ENCODE data around the gene CUEDC1. TPM values are rescaled to one million over a fixed set of nuclear protein-coding genes. Genes with fewer than 3 reads are reported as not detected.
A peak's percentile ranks its signal among the peaks of the same experiment; 100 is the strongest.

Gene CUEDC1
- polyA plus RNA-seq, 4 donors: 1.6 to 14.9 (median 6.1) TPM

GRCh38 chr17:57868910-57869616 is 86.1 kb downstream of the CUEDC1 start:
- Histone ChIP-seq H3K27ac (ENCODE audit: low read depth in 1 of 3, low read length in 2 of 3) (peak overlapping the region in 2 of 3 donors; percentile 58 to 68), H3K27me3 (ENCODE audit: control insufficient read depth in 3 of 3, insufficient read depth in 3 of 3, low read length in 3 of 3) (no peaks in the 10 kb centered on the region), H3K4me3 (ENCODE audit: low read depth in 1 of 3, low read length in 3 of 3) (no peak overlapping the region), H3K4me1 (ENCODE audit: control insufficient read depth in 3 of 3, insufficient read depth in 2 of 3, low read depth in 1 of 3, low read length in 2 of 3) (peaks cover 0 to 37% (median 15%) of the 10 kb centered on the region in 3 donors), H3K9me3 (ENCODE audit: control insufficient read depth in 2 of 2, insufficient read depth in 1 of 2, low read depth in 1 of 2, low read length in 1 of 2) (no peaks in the 10 kb centered on the region), H3K36me3 (ENCODE audit: control insufficient read depth in 3 of 3, insufficient read depth in 2 of 3, low read depth in 1 of 3, low read length in 3 of 3) (peaks cover 0 to 87% (median 0%) of the 10 kb centered on the region in 3 donors)
- 46 to 69% (median 59%) methylated on average over 13 of the region's 13 CpGs for WGBS, 3 donors
- FAIRE-seq (no peak), DNase-seq (peak; percentile 52 to 68)

DNA sequence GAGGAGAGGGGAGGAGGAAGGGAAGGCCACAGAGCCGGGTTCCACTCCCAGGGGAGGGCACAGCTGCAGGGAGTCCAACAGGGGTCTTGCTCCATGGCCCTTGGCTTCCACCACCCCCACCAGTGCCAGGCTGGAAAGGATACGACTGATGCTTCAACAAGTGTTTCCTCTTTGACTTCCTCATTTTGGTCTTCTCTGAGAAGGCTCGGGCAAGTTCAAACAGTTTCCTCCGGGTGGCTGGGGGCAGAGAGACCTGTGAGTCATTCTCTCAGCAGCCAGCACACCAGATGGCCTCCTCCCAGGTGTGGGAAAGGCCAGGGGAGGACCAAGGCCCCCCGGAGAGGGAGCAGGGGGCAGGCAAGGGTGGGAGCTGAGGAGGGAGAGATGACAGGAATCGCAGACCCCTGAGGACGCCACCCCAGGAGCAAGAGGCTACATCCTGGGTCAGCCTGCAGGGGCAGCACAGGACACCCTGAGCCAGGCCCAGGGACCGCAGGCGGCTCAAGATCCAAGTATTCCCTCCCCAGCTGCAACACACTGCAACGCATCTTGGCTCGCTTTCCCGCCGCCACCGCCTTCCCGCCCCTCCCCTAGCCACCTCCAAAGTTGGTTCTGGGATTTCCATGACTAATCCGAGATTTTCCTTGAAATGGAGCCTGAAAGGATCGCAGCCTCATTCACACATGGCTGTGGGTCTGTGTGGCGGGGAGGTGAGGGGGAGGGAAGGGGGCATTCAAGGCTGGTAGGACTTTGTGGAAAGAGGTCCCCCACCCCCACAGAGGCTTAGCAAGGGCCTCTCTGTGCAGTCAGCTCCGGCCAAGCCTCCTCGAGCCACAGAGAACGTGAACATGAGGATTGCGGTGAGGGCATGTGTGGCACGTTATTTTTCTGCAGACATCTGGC is 87.0 kb downstream of the CUEDC1 start:
- WGBS, 3 donors: 32 to 44% (median 35%) methylated on average over 21 to 23 of the region's 23 CpGs
- FAIRE-seq: no peak
- H3K27me3 ChIP-seq (ENCODE audit: control insufficient read depth in 3 of 3, insufficient read depth in 3 of 3, low read length in 3 of 3): no peaks in the 10 kb centered on the region
- H3K4me3 ChIP-seq (ENCODE audit: low read depth in 1 of 3, low read length in 3 of 3): no peak overlapping the region
- peaks cover 0 to 80% (median 0%) of the 10 kb centered on the region in 3 donors for H3K36me3 ChIP-seq (ENCODE audit: control insufficient read depth in 3 of 3, insufficient read depth in 2 of 3, low read depth in 1 of 3, low read length in 3 of 3)
- H3K9me3 ChIP-seq (ENCODE audit: control insufficient read depth in 2 of 2, insufficient read depth in 1 of 2, low read depth in 1 of 2, low read length in 1 of 2): no peaks in the 10 kb centered on the region
- peak; percentile 55 to 56 for DNase-seq
- H3K4me1 ChIP-seq (ENCODE audit: control insufficient read depth in 3 of 3, insufficient read depth in 2 of 3, low read depth in 1 of 3, low read length in 2 of 3): peaks cover 0 to 30% (median 13%) of the 10 kb centered on the region in 3 donors
- H3K27ac ChIP-seq (ENCODE audit: low read depth in 1 of 3, low read length in 2 of 3): peak overlapping the region in 2 of 3 donors; percentile 58 to 68

DNA sequence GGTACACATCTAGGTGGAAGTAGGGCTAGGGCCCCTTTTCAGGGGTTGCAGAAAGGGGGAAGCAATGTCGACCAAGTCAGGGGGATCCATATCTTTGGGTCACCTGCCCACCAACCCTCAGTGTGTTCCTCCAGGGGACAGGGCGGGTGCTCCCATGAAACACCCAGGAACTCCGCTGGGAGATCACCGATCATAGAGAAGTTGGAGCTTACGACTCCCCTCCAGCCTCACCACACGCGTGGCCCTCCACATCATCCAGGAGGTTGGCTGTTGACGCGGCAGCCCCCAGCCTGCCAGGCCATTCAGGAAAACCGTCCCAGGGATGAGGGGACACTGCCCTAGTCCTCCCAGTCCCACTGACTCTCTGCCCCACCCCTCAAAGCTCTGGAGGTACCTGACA is 88.1 kb downstream of the CUEDC1 start:
- Histone ChIP-seq H3K27ac (ENCODE audit: low read depth in 1 of 3, low read length in 2 of 3) (peak overlapping the region in 1 of 3 donors; percentile 58), H3K4me1 (ENCODE audit: control insufficient read depth in 3 of 3, insufficient read depth in 2 of 3, low read depth in 1 of 3, low read length in 2 of 3) (peaks cover 0 to 34% (median 17%) of the 10 kb centered on the region in 3 donors), H3K4me3 (ENCODE audit: low read depth in 1 of 3, low read length in 3 of 3) (no peak overlapping the region), H3K9me3 (ENCODE audit: control insufficient read depth in 2 of 2, insufficient read depth in 1 of 2, low read depth in 1 of 2, low read length in 1 of 2) (no peaks in the 10 kb centered on the region), H3K36me3 (ENCODE audit: control insufficient read depth in 3 of 3, insufficient read depth in 2 of 3, low read depth in 1 of 3, low read length in 3 of 3) (peaks cover 0 to 71% (median 0%) of the 10 kb centered on the region in 3 donors), H3K27me3 (ENCODE audit: control insufficient read depth in 3 of 3, insufficient read depth in 3 of 3, low read length in 3 of 3) (no peaks in the 10 kb centered on the region)
- 96% methylated on average over 10 of the region's 10 CpGs for WGBS, 3 donors
- DNase-seq (no peak), FAIRE-seq (no peak)

- no peaks in the 10 kb centered on the region for H3K27me3 ChIP-seq (ENCODE audit: control insufficient read depth in 3 of 3, insufficient read depth in 3 of 3, low read length in 3 of 3)
- FAIRE-seq (no peak), DNase-seq (no peak)
- no peak overlapping the region for H3K27ac ChIP-seq (ENCODE audit: low read depth in 1 of 3, low read length in 2 of 3)
- WGBS, 3 donors: 83 to 92% (median 92%) methylated on average over 5 of the region's 5 CpGs
- H3K36me3 ChIP-seq (ENCODE audit: control insufficient read depth in 3 of 3, insufficient read depth in 2 of 3, low read depth in 1 of 3, low read length in 3 of 3): peaks cover 0 to 67% (median 0%) of the 10 kb centered on the region in 3 donors
- H3K4me3 ChIP-seq (ENCODE audit: low read depth in 1 of 3, low read length in 3 of 3): no peak overlapping the region
- H3K4me1 ChIP-seq (ENCODE audit: control insufficient read depth in 3 of 3, insufficient read depth in 2 of 3, low read depth in 1 of 3, low read length in 2 of 3): peaks cover 0 to 36% (median 19%) of the 10 kb centered on the region in 3 donors
- H3K9me3 ChIP-seq (ENCODE audit: control insufficient read depth in 2 of 2, insufficient read depth in 1 of 2, low read depth in 1 of 2, low read length in 1 of 2): no peaks in the 10 kb centered on the region
These were observed 88.5 kb downstream of the CUEDC1 start for GRCh38 chr17:57866723-57867122.

- Histone ChIP-seq H3K4me1 (ENCODE audit: control insufficient read depth in 3 of 3, insufficient read depth in 2 of 3, low read depth in 1 of 3, low read length in 2 of 3) (peaks cover 0 to 39% (median 19%) of the 10 kb centered on the region in 3 donors), H3K27me3 (ENCODE audit: control insufficient read depth in 3 of 3, insufficient read depth in 3 of 3, low read length in 3 of 3) (no peaks in the 10 kb centered on the region), H3K9me3 (ENCODE audit: control insufficient read depth in 2 of 2, insufficient read depth in 1 of 2, low read depth in 1 of 2, low read length in 1 of 2) (no peaks in the 10 kb centered on the region), H3K36me3 (ENCODE audit: control insufficient read depth in 3 of 3, insufficient read depth in 2 of 3, low read depth in 1 of 3, low read length in 3 of 3) (peaks cover 0 to 65% (median 0%) of the 10 kb centered on the region in 3 donors), H3K4me3 (ENCODE audit: low read depth in 1 of 3, low read length in 3 of 3) (no peak overlapping the region), H3K27ac (ENCODE audit: low read depth in 1 of 3, low read length in 2 of 3) (no peak overlapping the region)
- WGBS, 3 donors: 89 to 98% (median 91%) methylated on average over 9 to 10 of the region's 10 CpGs
- DNase-seq (no peak), FAIRE-seq (no peak)
These were observed 88.9 kb downstream of the CUEDC1 start for GRCh38 chr17:57866319-57866718.

GRCh38 chr17:57864273-57864672 is 90.9 kb downstream of the CUEDC1 start:
- peak overlapping the region in 1 of 3 donors; percentile 3 for H3K4me3 ChIP-seq (ENCODE audit: low read depth in 1 of 3, low read length in 3 of 3)
- H3K36me3 ChIP-seq (ENCODE audit: control insufficient read depth in 3 of 3, insufficient read depth in 2 of 3, low read depth in 1 of 3, low read length in 3 of 3): peaks cover 0 to 46% (median 0%) of the 10 kb centered on the region in 3 donors
- no peak for DNase-seq
- H3K4me1 ChIP-seq (ENCODE audit: control insufficient read depth in 3 of 3, insufficient read depth in 2 of 3, low read depth in 1 of 3, low read length in 2 of 3): peaks cover 0 to 42% (median 19%) of the 10 kb centered on the region in 3 donors
- no peaks in the 10 kb centered on the region for H3K9me3 ChIP-seq (ENCODE audit: control insufficient read depth in 2 of 2, insufficient read depth in 1 of 2, low read depth in 1 of 2, low read length in 1 of 2)
- H3K27me3 ChIP-seq (ENCODE audit: control insufficient read depth in 3 of 3, insufficient read depth in 3 of 3, low read length in 3 of 3): no peaks in the 10 kb centered on the region
- H3K27ac ChIP-seq (ENCODE audit: low read depth in 1 of 3, low read length in 2 of 3): no peak overlapping the region
- FAIRE-seq: no peak
- WGBS, 3 donors: 77 to 86% (median 79%) methylated on average over 8 of the region's 8 CpGs

DNA sequence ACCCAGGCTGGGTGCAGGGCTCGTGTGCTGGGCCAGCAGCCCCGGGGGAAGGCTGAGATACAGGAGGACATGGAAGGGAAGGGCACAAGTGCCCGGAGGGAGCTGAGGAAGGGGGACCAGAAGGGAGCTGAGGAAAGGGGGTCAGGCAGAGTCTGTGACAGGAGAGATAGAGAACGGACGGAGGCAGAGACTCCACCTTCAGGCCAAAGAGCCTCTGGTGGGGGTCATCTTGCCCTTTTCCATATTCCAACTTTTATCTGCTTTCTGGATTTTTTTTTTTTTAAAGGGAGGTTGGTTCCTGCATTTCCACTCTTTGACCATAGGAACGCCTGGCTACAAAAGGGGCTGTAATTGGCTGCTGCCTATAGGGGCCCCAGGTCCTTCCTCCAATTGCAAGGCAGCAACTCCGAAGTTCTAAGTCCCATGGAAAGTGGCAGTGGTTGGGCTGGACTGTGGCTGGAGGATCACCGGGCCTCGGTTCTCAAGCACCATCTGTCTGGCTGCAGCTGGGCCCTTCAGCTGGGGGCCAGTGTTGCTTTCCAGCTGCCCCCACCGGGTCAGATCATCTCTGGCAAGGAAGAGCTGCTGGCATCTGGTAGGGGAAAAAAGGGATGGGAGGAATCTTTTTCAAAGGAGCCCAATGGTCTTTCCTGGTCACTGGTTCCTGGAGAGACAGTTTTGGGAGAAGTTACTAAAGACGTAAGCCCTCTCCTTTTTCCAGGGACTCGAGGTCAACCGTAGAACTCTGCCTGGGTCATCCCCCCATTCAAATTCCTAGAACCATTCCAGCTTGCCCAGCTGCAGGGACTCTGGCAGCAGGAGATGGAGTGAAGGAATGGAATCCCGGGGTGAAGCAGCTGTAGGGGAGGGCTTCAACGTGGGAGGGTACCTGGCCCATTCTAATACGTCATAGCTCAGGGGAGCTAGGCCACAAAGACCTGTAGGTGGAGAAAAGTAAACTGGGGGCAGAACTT is 92.2 kb downstream of the CUEDC1 start:
- no peak for FAIRE-seq

More for the DNA sequence above, 92.2 kb downstream of the CUEDC1 start:
- peaks cover 0 to 35% (median 0%) of the 10 kb centered on the region in 3 donors for H3K36me3 ChIP-seq (ENCODE audit: control insufficient read depth in 3 of 3, insufficient read depth in 2 of 3, low read depth in 1 of 3, low read length in 3 of 3)
- H3K4me3 ChIP-seq (ENCODE audit: low read depth in 1 of 3, low read length in 3 of 3): peak overlapping the region in 1 of 3 donors; percentile 47
- H3K27me3 ChIP-seq (ENCODE audit: control insufficient read depth in 3 of 3, insufficient read depth in 3 of 3, low read length in 3 of 3): no peaks in the 10 kb centered on the region
- no peaks in the 10 kb centered on the region for H3K9me3 ChIP-seq (ENCODE audit: control insufficient read depth in 2 of 2, insufficient read depth in 1 of 2, low read depth in 1 of 2, low read length in 1 of 2)
- peak overlapping the region in 1 of 3 donors; percentile 97 for H3K27ac ChIP-seq (ENCODE audit: low read depth in 1 of 3, low read length in 2 of 3)
- WGBS, 3 donors: 69 to 84% (median 82%) methylated on average over 16 of the region's 16 CpGs
- peaks cover 0 to 29% (median 11%) of the 10 kb centered on the region in 3 donors for H3K4me1 ChIP-seq (ENCODE audit: control insufficient read depth in 3 of 3, insufficient read depth in 2 of 3, low read depth in 1 of 3, low read length in 2 of 3)
- DNase-seq: peak in 1 of 2 donors; percentile 85
